Activated T-helper 9 cell treated with anti-CD3 and anti-CD28 coated beads, Interleukin-2, amount 50 U/mL, for 16 hours (primary cell): Measurements from ENCODE around the gene FRYL.

Experiments used
- DNase-seq: peaks from one replicate; pipeline ENCODE4 v3.0.0-alpha.2; 2020; ENCODE audit warnings: low read depth

FRYL gene

GRCh38 chr4:48604527-48604926 is 175.6 kb downstream of the FRYL start:
- DNase-seq: no peak

DNA sequence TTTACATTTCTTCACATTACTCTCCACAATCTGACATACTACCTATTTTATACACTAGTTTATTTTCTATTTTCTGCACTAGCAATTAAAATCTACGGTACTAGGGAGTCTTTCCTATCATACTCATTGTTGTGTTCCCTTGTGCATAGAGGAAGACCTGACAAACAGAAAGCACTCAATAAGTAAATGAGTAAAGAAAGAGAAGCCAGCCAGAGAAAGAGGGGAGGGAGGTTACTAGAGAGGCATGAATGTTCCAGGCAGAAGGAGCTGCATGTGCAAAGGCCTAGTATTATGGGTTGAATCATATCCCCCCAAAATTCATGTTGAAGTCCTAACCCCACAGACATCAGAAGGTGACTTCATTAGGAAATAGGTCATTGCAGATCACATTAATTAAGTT is 176.0 kb downstream of the FRYL start:
- DNase-seq: no peak

DNA sequence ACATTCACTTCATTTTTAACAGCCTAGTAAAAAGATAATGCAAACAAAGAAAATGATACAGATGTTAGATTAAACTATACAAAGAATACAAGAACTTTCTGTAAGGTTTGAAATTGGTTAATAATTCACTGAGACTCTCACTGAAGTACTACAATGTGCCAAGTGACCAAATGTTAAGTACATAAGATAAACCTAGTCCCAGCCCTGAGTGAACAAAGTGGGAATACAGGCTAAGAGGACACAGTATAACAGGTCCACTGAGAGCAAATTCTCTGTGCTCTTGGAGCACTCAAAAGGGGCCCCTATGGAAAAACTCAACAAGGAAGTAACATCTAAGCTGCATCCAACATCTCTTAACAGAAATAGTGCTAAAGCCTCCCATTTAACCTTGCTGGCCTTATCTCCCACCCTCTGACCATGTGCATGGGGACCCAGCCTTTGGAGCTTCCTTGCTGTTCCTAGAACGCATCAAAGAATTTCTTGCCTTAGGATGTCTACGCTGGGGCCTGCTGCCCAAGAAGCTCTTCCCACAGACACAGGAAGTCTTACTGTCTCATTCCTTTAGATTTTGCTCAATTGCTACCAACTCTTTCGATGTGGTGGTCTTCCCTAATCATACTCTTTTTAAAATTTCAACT is 176.6 kb downstream of the FRYL start:
- no peak for DNase-seq

GRCh38 chr4:48602763-48603162 is 177.3 kb downstream of the FRYL start:
- no peak for DNase-seq

GRCh38 chr4:48602222-48602621 is 177.9 kb downstream of the FRYL start:
- DNase-seq: no peak

DNA sequence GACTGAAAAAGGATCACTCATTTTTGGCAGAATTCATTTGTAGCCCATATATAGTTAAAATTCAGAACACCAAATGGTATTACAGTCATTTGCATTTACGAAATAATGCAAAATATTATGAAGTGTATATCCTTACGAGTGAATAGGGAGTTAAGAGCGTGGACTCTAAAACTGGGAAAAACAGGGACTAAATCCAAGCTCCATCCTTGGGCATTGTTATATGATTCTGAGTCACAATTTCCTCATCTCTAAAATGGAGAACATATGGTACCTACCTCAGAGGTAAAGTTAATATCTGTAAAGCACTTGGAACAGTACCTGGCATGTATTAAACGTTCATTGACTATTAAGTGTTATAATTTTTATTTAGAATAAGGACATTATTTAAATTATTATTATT is 183.7 kb downstream of the FRYL start:
- DNase-seq: no peak

GRCh38 chr4:48594180-48594579 is 185.9 kb downstream of the FRYL start:
- DNase-seq: no peak

- no peak for DNase-seq
Measured at GRCh38 chr4:48591372-48591771, 188.7 kb downstream of the FRYL start.

GRCh38 chr4:48590884-48591283 is 189.2 kb downstream of the FRYL start:
- no peak for DNase-seq

DNA sequence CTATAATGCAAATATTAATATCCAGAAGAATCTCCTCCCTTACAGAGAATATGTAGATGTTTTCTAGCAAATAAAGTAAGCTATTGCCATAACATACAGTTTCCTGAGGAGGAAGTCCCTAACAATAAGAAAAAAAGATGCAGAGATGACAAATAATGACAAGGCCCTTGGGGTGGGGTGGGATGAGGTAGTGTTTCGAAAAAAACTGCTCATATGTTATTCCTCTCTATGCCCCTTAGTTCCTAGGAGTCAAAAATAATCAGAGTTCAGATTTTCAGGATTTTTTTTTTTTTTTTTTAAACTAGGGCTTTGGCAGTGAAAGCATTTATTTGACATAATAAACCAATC is 191.0 kb downstream of the FRYL start:
- no peak for DNase-seq

GRCh38 chr4:48588230-48589097 is 191.6 kb downstream of the FRYL start:
- DNase-seq: no peak

- no peak for DNase-seq
Measured at GRCh38 chr4:48585401-48585800, 194.7 kb downstream of the FRYL start.

- peak; percentile 7 for DNase-seq
Measured at GRCh38 chr4:48578132-48578968, 201.7 kb downstream of the FRYL start.

- no peak for DNase-seq
Measured at GRCh38 chr4:48575964-48576363, 204.1 kb downstream of the FRYL start.

- DNase-seq: no peak
Measured at GRCh38 chr4:48571471-48571870, 208.6 kb downstream of the FRYL start.

GRCh38 chr4:48570646-48571220 is 209.3 kb downstream of the FRYL start:
- no peak for DNase-seq

DNA sequence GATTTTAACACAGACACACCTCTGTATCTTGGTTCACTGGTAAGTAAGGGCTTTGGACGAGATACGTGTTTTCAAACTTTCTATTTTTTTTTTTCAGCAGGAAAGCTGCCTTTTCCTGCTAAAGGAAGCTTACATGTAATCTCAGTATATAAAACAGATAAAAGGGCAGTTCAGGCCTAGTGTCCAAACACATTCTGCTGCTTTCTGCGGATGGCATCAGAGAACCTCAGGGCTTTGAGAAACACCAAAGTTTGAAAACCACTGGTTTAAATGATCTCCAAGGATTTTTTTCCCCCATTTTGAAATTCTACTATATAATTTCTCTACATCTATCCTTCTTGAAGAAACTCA is 214.1 kb downstream of the FRYL start:
- DNase-seq: no peak

- DNase-seq: no peak
Measured at GRCh38 chr4:48565362-48566033, 214.6 kb downstream of the FRYL start.

- DNase-seq: no peak
Measured at GRCh38 chr4:48564151-48564550, 215.9 kb downstream of the FRYL start.

- no peak for DNase-seq
Measured at GRCh38 chr4:48558819-48559218, 221.3 kb downstream of the FRYL start.

- no peak for DNase-seq
Measured at GRCh38 chr4:48558026-48558425, 222.1 kb downstream of the FRYL start.

- no peak for DNase-seq
Measured at GRCh38 chr4:48557478-48557877, 222.6 kb downstream of the FRYL start.
